ENCODE results near the gene FRMPD2. TPM values are rescaled to one million over a fixed set of nuclear protein-coding genes. Genes with fewer than 3 reads are reported as not detected.
"Not testable (repeated sequence)": the region's sequence is repeated elsewhere in the genome, so short reads cannot be mapped to it uniquely, and the experiment has no call there.

The FRMPD2 gene
- total and polyA plus RNA-seq, 2 experiments from 2014 or later, result 0.10 to 0.30 TPM

DNA sequence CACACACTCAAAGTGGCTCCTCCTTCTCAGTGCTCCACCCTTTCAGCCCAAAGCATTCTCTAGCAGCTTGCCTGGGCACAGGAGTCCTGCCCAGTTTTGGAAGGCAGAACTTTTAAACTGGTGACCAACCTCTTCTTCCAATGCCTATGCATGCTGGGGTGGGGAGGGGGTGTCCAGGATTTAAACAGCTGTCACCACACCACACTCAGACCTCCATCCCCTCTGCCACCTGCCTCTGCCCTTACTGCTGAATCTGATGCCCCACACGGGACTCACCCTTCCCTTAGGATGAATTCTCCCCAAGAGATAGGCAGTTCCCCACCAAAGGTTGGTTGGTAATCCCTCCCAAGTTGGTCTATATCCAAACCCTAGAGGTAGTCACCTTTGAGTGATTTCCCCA is 50.2 kb downstream of the FRMPD2 start:
- H3K9me2 ChIP-seq (replicated peaks; ENCODE audit: insufficient read depth), result no peaks in the 10 kb centered on the region
- no peak overlapping the region for H3K4me3 ChIP-seq
- no peaks in the 10 kb centered on the region for H4K20me1 ChIP-seq (ENCODE audit: insufficient read depth, poor library complexity, severe bottlenecking)
- H3K79me2 ChIP-seq, result no peaks in the 10 kb centered on the region
- 83% methylated on average over 1 of the region's 1 CpG for WGBS (ENCODE audit: low lambda C conversion rate, missing lambda C conversion rate)
- H3K27me3 ChIP-seq, result no peaks in the 10 kb centered on the region
- no peaks in the 10 kb centered on the region for H3K9me3 ChIP-seq (ENCODE audit: low read depth)
- no peaks in the 10 kb centered on the region for H3K4me1 ChIP-seq (ENCODE audit: insufficient read depth)
- H3K27ac ChIP-seq, result no peak overlapping the region
- no peak for DNase-seq (ENCODE audit: low spot score)
- no peak overlapping the region for H3K4me2 ChIP-seq
- H3K36me3 ChIP-seq (replicated peaks; ENCODE audit: insufficient read depth, low read depth), result no peaks in the 10 kb centered on the region
- TF ChIP-seq EZH2 (IDR thresholded peaks at IDR 0.05; ENCODE audit: borderline replicate concordance), result no peak
- no peak for TF ChIP-seq EZH2phosphoT487 (IDR thresholded peaks at IDR 0.05; ENCODE audit: low read depth, severe bottlenecking, unreplicated experiment)
- TF ChIP-seq, protein P1, sequence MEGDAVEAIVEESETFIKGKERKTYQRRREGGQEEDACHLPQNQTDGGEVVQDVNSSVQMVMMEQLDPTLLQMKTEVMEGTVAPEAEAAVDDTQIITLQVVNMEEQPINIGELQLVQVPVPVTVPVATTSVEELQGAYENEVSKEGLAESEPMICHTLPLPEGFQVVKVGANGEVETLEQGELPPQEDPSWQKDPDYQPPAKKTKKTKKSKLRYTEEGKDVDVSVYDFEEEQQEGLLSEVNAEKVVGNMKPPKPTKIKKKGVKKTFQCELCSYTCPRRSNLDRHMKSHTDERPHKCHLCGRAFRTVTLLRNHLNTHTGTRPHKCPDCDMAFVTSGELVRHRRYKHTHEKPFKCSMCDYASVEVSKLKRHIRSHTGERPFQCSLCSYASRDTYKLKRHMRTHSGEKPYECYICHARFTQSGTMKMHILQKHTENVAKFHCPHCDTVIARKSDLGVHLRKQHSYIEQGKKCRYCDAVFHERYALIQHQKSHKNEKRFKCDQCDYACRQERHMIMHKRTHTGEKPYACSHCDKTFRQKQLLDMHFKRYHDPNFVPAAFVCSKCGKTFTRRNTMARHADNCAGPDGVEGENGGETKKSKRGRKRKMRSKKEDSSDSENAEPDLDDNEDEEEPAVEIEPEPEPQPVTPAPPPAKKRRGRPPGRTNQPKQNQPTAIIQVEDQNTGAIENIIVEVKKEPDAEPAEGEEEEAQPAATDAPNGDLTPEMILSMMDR (IDR thresholded peaks at IDR 0.05; ENCODE audit: poor library complexity), result no peak
- H2AFZ ChIP-seq, result no peak overlapping the region

- H2AFZ ChIP-seq, result no peak overlapping the region
- no peaks in the 10 kb centered on the region for H3K36me3 ChIP-seq (replicated peaks; ENCODE audit: insufficient read depth, low read depth)
- H3K79me2 ChIP-seq, result no peaks in the 10 kb centered on the region
- H3K4me1 ChIP-seq (ENCODE audit: insufficient read depth), result no peaks in the 10 kb centered on the region
- DNase-seq (ENCODE audit: low spot score), result no peak
- H3K27me3 ChIP-seq, result no peaks in the 10 kb centered on the region
- H3K9me2 ChIP-seq (replicated peaks; ENCODE audit: insufficient read depth), result no peaks in the 10 kb centered on the region
- no peaks in the 10 kb centered on the region for H4K20me1 ChIP-seq (ENCODE audit: insufficient read depth, poor library complexity, severe bottlenecking)
- no peaks in the 10 kb centered on the region for H3K9me3 ChIP-seq (ENCODE audit: low read depth)
- no peak overlapping the region for H3K27ac ChIP-seq
- H3K4me3 ChIP-seq, result no peak overlapping the region
- H3K4me2 ChIP-seq, result no peak overlapping the region
- TF ChIP-seq, protein P1 (IDR thresholded peaks at IDR 0.05; ENCODE audit: poor library complexity), result no peak
- no peak for TF ChIP-seq EZH2 (IDR thresholded peaks at IDR 0.05; ENCODE audit: borderline replicate concordance)
- no peak for TF ChIP-seq EZH2phosphoT487 (IDR thresholded peaks at IDR 0.05; ENCODE audit: low read depth, severe bottlenecking, unreplicated experiment)
These were observed 52.7 kb downstream of the FRMPD2 start for GRCh38 chr10:48221814-48222213.

GRCh38 chr10:48221031-48221430 is 53.5 kb downstream of the FRMPD2 start:
- H3K27ac ChIP-seq; H3K4me2 ChIP-seq; H3K4me3 ChIP-seq; H3K27me3 ChIP-seq; H3K4me1 ChIP-seq (ENCODE audit: insufficient read depth); H2AFZ ChIP-seq; H3K9me3 ChIP-seq (ENCODE audit: low read depth); H4K20me1 ChIP-seq (ENCODE audit: insufficient read depth, poor library complexity, severe bottlenecking); H3K36me3 ChIP-seq (replicated peaks; ENCODE audit: insufficient read depth, low read depth); DNase-seq (ENCODE audit: low spot score); H3K9me2 ChIP-seq (replicated peaks; ENCODE audit: insufficient read depth); H3K79me2 ChIP-seq: not testable (repeated sequence)
- 64% methylated on average over 3 of the region's 3 CpGs for WGBS (ENCODE audit: low lambda C conversion rate, missing lambda C conversion rate)

GRCh38 chr10:48219194-48219593 is 55.3 kb downstream of the FRMPD2 start:
- TF ChIP-seq EZH2 (IDR thresholded peaks at IDR 0.05; ENCODE audit: borderline replicate concordance), result no peak
- TF ChIP-seq, protein P1 (IDR thresholded peaks at IDR 0.05; ENCODE audit: poor library complexity), result no peak
- TF ChIP-seq EZH2phosphoT487 (IDR thresholded peaks at IDR 0.05; ENCODE audit: low read depth, severe bottlenecking, unreplicated experiment), result no peak
- H3K9me3 ChIP-seq (ENCODE audit: low read depth), result no peaks in the 10 kb centered on the region
- no peak overlapping the region for H3K4me3 ChIP-seq
- H3K79me2 ChIP-seq, result no peaks in the 10 kb centered on the region
- H3K4me2 ChIP-seq, result no peak overlapping the region
- H3K27ac ChIP-seq, result no peak overlapping the region
- no peaks in the 10 kb centered on the region for H3K4me1 ChIP-seq (ENCODE audit: insufficient read depth)
- no peaks in the 10 kb centered on the region for H3K27me3 ChIP-seq
- 100% methylated on average over 1 of the region's 1 CpG for WGBS (ENCODE audit: low lambda C conversion rate, missing lambda C conversion rate)
- H3K9me2 ChIP-seq (replicated peaks; ENCODE audit: insufficient read depth), result no peaks in the 10 kb centered on the region
- H2AFZ ChIP-seq, result no peak overlapping the region
- DNase-seq (ENCODE audit: low spot score), result no peak
- H4K20me1 ChIP-seq (ENCODE audit: insufficient read depth, poor library complexity, severe bottlenecking), result no peaks in the 10 kb centered on the region
- H3K36me3 ChIP-seq (replicated peaks; ENCODE audit: insufficient read depth, low read depth), result no peaks in the 10 kb centered on the region

Measured in hepatocyte (in vitro differentiated cells).